A549 (cell line): ENCODE data around the gene MAP1LC3B2.

Experiments
- CTCF ChIP-seq: fragments of >200 bp; sonication (Bioruptor Twin); formaldehyde crosslinking; IDR thresholded peaks from 3 replicates; pipeline ENCODE4 v1.5.1; 2016
- FOSL2 ChIP-seq, 2 experiments: fragments of 450-650 bp in 1 of 2; fragments of >200 bp in 1 of 2; sonication (Bioruptor Twin) in 1 of 2; formaldehyde crosslinking; IDR thresholded peaks; 2 replicates each; pipeline versions ENCODE4 v1.5.0 to v1.6.1; 2016 to 2020; ENCODE audit warnings: mild to moderate bottlenecking in 1 of 2, moderate library complexity in 1 of 2
- GATA3 ChIP-seq: IDR thresholded peaks from 2 replicates; pipeline ENCODE4 v1.6.1; 2012; ENCODE audit warnings: borderline replicate concordance

GRCh38 chr12:116529048-116529447, 30.1 kb upstream of the MAP1LC3B2 start:
- TF ChIP-seq FOSL2 (IDR thresholded peaks at IDR 0.05): 0 out of 2 replicates have a peak, but pooled peaks have one; percentile 20
- peak; percentile 87 for TF ChIP-seq FOSL2 (CRISPR knock-in tag; IDR thresholded peaks at IDR 0.05)
- no peak for TF ChIP-seq CTCF
- peak; percentile 99 for TF ChIP-seq GATA3
